Thoracic aorta (tissue), 2 donors: ENCODE results near the gene F12. TPM values are rescaled to one million over a fixed set of nuclear protein-coding genes. Genes with fewer than 3 reads are reported as not detected.

Experiments
- ATAC-seq: fragments of 150-250 bp; one replicate; pipeline ENCODE4 v1.8.0; 2017; ENCODE audit warnings: low read depth; ENCODE audit not compliant: insufficient number of reproducible peaks, low FRiP score
- DNase-seq: peaks from one replicate; pipeline ENCODE4 v3.0.0-alpha.2; 2020; ENCODE audit warnings: low spot score
- H3K27ac ChIP-seq, 2 donors: fragments of 200-600 bp; sonication (generic); 1 replicate in 1 of 2; 2 replicates in 1 of 2; pipeline ENCODE4 v1.5.1; 2016; ENCODE audit warnings: mild to moderate bottlenecking in 2 of 2, moderate library complexity in 2 of 2
- H3K27me3 ChIP-seq: fragments of 200-600 bp; sonication (generic); replicated peaks from 2 replicates; pipeline ENCODE4 v1.6.0; 2016; ENCODE audit warnings: mild to moderate bottlenecking; ENCODE audit not compliant: insufficient read depth
- H3K36me3 ChIP-seq: fragments of 200-600 bp; sonication (generic); one replicate; pipeline ENCODE4 v1.5.1; 2016
- H3K4me1 ChIP-seq, 2 donors: fragments of 200-600 bp; sonication (generic); 1 replicate in 1 of 2; 2 replicates in 1 of 2; pipeline versions ENCODE4 v1.5.1 to v1.6.0; 2016; ENCODE audit warnings: low read depth in 2 of 2, mild to moderate bottlenecking in 1 of 2; ENCODE audit not compliant: control insufficient read depth in 1 of 2
- H3K4me3 ChIP-seq: fragments of 200-600 bp; sonication (generic); 2 replicates; pipeline ENCODE4 v1.5.1; 2016; ENCODE audit warnings: mild to moderate bottlenecking
- H3K9me3 ChIP-seq: fragments of 200-600 bp; sonication (generic); 2 replicates; pipeline ENCODE4 v1.5.1; 2016
- total RNA-seq, 2 donors: library from RNA; depleted of rRNA; stranded (reverse); fragments of >200 nt; gene quantifications; one replicate each; pipeline versions ENCODE4 v1.1.0 to v1.2.3, GENCODE V29; 2016
- TF ChIP-seq, protein P1 (sequence below): fragments of 200-600 bp; sonication (generic); IDR thresholded peaks from one replicate; pipeline ENCODE4 v1.5.1; 2019; ENCODE audit warnings: antibody characterized with exemption

Gene F12
- total RNA-seq, 2 donors from 2014 or later = not detected

DNA sequence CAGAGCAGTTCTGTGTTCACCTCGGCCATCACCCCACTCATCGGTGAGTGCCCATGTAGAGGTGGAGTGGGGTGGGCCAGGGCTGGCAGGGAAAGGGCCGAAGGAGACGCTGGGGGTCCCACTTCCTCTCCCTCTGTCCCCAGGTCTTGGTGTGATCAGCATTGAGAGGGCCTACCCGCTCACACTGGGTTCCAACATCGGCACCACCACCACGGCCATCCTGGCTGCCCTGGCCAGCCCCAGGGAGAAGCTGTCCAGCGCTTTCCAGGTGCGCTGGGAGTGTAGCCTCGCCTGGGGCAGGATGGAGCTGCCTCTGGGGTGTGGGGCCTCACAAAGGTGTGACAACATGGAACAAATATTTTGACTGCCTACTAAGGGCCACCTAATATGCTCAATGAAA lies 12.6 kb downstream of the F12 start:
- Histone ChIP-seq H3K4me3 (no peak overlapping the region), H3K27me3 (peaks cover 26% of the 10 kb centered on the region), H3K4me1 (peaks cover 0 to 11% of the 10 kb centered on the region in 2 donors), H3K9me3 (no peaks in the 10 kb centered on the region), H3K27ac (no peak overlapping the region), H3K36me3 (no peaks in the 10 kb centered on the region)
- ATAC-seq = no peak
- DNase-seq = no peak
- TF ChIP-seq, protein P1, sequence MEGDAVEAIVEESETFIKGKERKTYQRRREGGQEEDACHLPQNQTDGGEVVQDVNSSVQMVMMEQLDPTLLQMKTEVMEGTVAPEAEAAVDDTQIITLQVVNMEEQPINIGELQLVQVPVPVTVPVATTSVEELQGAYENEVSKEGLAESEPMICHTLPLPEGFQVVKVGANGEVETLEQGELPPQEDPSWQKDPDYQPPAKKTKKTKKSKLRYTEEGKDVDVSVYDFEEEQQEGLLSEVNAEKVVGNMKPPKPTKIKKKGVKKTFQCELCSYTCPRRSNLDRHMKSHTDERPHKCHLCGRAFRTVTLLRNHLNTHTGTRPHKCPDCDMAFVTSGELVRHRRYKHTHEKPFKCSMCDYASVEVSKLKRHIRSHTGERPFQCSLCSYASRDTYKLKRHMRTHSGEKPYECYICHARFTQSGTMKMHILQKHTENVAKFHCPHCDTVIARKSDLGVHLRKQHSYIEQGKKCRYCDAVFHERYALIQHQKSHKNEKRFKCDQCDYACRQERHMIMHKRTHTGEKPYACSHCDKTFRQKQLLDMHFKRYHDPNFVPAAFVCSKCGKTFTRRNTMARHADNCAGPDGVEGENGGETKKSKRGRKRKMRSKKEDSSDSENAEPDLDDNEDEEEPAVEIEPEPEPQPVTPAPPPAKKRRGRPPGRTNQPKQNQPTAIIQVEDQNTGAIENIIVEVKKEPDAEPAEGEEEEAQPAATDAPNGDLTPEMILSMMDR = no peak

DNA sequence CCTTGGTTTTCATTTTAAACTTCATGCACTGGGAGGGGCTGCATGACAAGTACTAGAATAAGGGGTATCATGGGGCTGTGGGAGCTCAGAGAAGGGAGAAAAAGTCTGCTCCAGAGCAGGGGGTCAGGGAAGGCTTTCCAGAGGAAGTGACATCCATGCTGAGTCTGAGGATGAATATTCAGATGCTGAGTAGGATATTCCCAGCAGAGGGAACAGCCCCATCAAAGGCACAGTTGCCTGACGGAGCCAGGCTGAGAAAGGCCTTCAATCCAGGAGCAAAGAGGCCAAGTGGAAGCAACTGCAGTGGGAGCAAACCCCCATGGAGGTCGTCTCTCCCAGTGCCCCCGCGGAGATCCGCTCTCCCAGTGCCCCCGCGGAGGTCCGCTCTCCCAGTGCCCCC lies 13.3 kb downstream of the F12 start:
- TF ChIP-seq, protein P1 = no peak
- DNase-seq (no peak), ATAC-seq (no peak)
- Histone ChIP-seq H3K27ac (no peak overlapping the region), H3K36me3 (no peaks in the 10 kb centered on the region), H3K4me1 (peaks cover 0 to 11% of the 10 kb centered on the region in 2 donors), H3K9me3 (no peaks in the 10 kb centered on the region), H3K4me3 (no peak overlapping the region), H3K27me3 (peaks cover 18% of the 10 kb centered on the region)

DNA sequence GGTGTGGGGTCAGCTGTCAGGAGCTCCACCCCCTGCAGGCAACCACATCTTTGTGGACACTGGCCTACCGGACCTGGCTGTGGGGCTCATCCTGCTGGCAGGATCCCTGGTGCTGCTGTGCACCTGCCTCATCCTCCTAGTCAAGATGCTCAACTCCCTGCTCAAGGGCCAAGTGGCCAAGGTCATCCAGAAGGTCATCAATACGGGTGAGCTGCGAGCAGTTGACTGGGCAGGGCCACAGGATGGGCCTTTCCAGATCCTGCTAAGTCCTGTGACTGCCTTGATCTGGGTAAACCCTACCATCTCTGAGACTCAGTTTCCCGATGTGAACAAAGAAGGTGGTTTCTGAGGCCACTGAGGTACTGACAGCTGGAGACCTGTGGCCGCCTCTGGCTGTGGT lies 15.4 kb downstream of the F12 start:
- TF ChIP-seq, protein P1 = no peak
- no peaks in the 10 kb centered on the region for H3K36me3 ChIP-seq
- no peak overlapping the region for H3K27ac ChIP-seq
- no peak for ATAC-seq
- H3K4me1 ChIP-seq = no peaks in the 10 kb centered on the region
- no peak for DNase-seq
- H3K4me3 ChIP-seq = no peak overlapping the region
- H3K9me3 ChIP-seq = no peaks in the 10 kb centered on the region
- no peaks in the 10 kb centered on the region for H3K27me3 ChIP-seq

DNA sequence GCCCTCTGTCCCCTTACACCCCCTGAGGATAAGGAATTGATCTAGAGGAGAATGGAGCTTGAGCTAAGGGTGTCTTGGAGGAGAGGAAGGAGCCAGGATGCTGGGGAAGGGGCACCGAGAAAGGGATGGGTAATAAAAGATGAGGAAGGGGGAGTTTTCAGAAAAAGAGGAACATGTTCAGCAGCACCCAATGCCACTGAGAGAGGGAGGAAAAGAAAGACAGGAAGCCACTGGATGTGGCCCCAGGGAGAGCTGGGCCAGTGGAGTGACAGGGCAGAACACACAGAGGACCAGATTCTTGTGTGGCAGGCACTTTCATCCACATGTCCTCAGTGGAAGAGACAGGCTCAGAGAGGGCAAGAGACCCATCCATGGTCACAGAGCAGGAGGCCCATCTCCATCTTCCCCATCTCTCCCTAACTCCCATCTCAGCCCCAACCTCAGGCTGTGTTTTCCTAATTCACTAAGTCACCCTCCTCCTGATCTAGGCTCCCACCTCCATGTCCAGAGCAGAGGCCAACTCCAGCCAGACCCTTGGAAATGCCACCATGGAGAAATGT lies 16.1 kb downstream of the F12 start:
- Histone ChIP-seq H3K27ac (no peak overlapping the region), H3K9me3 (no peaks in the 10 kb centered on the region), H3K27me3 (no peaks in the 10 kb centered on the region), H3K4me1 (no peaks in the 10 kb centered on the region), H3K4me3 (no peak overlapping the region), H3K36me3 (no peaks in the 10 kb centered on the region)
- ATAC-seq = no peak
- TF ChIP-seq, protein P1 = no peak
- no peak for DNase-seq

DNA sequence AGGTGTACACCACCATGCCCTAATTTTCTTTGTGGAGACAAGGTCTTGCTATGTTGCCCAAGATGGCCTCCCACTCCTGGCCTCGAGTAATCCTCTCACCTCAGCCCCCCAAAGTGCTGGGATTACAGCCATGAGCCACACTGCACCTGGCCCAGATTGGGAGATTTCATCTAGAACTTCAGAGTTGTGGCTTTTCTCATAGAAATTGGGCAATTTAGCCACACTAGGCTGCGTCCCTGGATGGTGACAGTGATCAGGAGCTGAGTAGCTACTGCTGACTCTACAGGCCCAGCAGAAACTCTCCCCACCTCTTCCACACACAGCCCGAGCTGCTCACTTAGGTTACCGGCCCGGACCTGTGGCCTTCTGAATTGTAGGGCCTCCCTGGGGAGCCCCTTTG lies 16.6 kb downstream of the F12 start:
- TF ChIP-seq, protein P1 = no peak
- H3K27me3 ChIP-seq = no peaks in the 10 kb centered on the region
- no peak overlapping the region for H3K27ac ChIP-seq

More for the DNA sequence above, 16.6 kb downstream of the F12 start:
- H3K4me1 ChIP-seq = no peaks in the 10 kb centered on the region
- no peak for ATAC-seq
- no peaks in the 10 kb centered on the region for H3K36me3 ChIP-seq
- no peak overlapping the region for H3K4me3 ChIP-seq
- no peaks in the 10 kb centered on the region for H3K9me3 ChIP-seq
- DNase-seq = no peak
